Body of pancreas (tissue), 4 donors: ENCODE data around the gene SELENOS. TPM values are rescaled to one million over a fixed set of nuclear protein-coding genes. Genes with fewer than 3 reads are reported as not detected.

ENCODE experiments used
- ATAC-seq: fragments of 150-250 bp; one replicate; pipeline ENCODE4 v1.9.1; 2016
- DNase-seq, 4 donors: peaks; one replicate each; pipeline ENCODE4 v3.0.0-alpha.2; 2019
- H3K27ac ChIP-seq, 4 donors: fragments of 200-600 bp; sonication (generic); 1 replicate in 3 of 4; 2 replicates in 1 of 4; pipeline versions ENCODE4 v1.5.1 to v1.6.1; 2016 to 2019; ENCODE audit warnings: mild to moderate bottlenecking in 1 of 4, mixed read lengths in 1 of 4, moderate library complexity in 1 of 4
- H3K27me3 ChIP-seq, 2 donors: fragments of 200-600 bp; sonication (generic); one replicate each; pipeline ENCODE4 v1.6.0; 2016; ENCODE audit warnings: mild to moderate bottlenecking in 1 of 2
- H3K36me3 ChIP-seq, 2 donors: fragments of 200-600 bp; sonication (generic); replicated peaks in 1 of 2; 2 replicates each; pipeline ENCODE4 v1.5.1; 2016; ENCODE audit warnings: low read depth in 2 of 2; ENCODE audit not compliant: insufficient read depth in 1 of 2
- H3K4me1 ChIP-seq: fragments of 200-600 bp; sonication (generic); one replicate; pipeline ENCODE4 v1.6.0; 2016
- H3K4me3 ChIP-seq, 2 donors: fragments of 200-600 bp; sonication (generic); 1 replicate in 1 of 2; 2 replicates in 1 of 2; pipeline ENCODE4 v1.5.1; 2016 to 2019
- H3K9me3 ChIP-seq, 3 donors: fragments of 200-600 bp; sonication (generic); 1 replicate in 2 of 3; 2 replicates in 1 of 3; pipeline ENCODE4 v1.5.1; 2016
- CTCF ChIP-seq, 7 experiments: fragments of 450-650 bp in 4 of 7; fragments of 200-600 bp in 3 of 7; sonication (generic) in 3 of 7; IDR thresholded peaks; one replicate each; pipeline ENCODE4 v1.5.1; 2016 to 2019; ENCODE audit warnings: antibody characterized with exemption in 7 of 7
- POLR2A ChIP-seq, 3 donors: fragments of 450-650 bp; IDR thresholded peaks; one replicate each; pipeline ENCODE4 v1.6.1; 2016; ENCODE audit warnings: antibody characterized with exemption in 3 of 3, mild to moderate bottlenecking in 2 of 3
- WGBS, 2 donors: methylation state at CpG; one replicate each; pipeline ENCODE4 v1.1.5; 2017; 5-methylcytosine and 5-hydroxymethylcytosine counted together
- intact Hi-C: fragments of 100-400 bp; cut with DNase I; formaldehyde crosslinking; loops from one replicate; pipeline ENCODE4 v1.15.1; 2023
- total RNA-seq, 2 donors: library from RNA; depleted of rRNA; stranded (reverse); fragments of >200 nt; gene quantifications; one replicate each; pipeline ENCODE4 v1.1.0, GENCODE V29; 2016

Gene SELENOS
- total RNA-seq, 2 donors from 2014 or later = 37.2 to 45.1 TPM

DNA sequence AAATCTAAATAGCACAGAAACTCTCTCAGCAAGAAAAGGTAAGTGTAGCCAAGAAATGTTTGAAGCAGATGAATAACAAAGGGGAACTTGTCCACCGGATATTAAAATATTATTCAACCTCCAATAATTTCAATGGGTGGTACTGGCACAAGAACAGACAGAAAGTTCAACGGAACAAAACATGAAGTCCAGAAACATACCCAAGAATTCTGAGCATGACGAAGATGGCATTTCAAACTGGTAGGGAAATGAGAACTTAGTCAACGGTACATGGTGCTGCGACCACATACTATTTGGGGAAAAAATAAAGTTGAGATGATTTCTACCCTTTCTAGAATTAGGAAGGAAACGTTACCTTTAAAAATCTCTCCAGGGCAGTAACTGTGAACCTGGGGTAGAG is 30.9 kb downstream of the SELENOS start:
- Histone ChIP-seq H3K27me3 (no peaks in the 10 kb centered on the region), H3K4me1 (peaks cover 23% of the 10 kb centered on the region), H3K27ac (no peak overlapping the region), H3K36me3 (no peaks in the 10 kb centered on the region), H3K4me3 (no peak overlapping the region), H3K9me3 (no peaks in the 10 kb centered on the region)
- 65 to 75% methylated on average over 6 of the region's 6 CpGs for WGBS, 2 donors
- intact Hi-C loops = no loop called here
- DNase-seq (no peak), ATAC-seq (no peak)
- TF ChIP-seq POLR2A (IDR thresholded peaks at IDR 0.05) (no peak), CTCF (IDR thresholded peaks at IDR 0.05) (no peak)

DNA sequence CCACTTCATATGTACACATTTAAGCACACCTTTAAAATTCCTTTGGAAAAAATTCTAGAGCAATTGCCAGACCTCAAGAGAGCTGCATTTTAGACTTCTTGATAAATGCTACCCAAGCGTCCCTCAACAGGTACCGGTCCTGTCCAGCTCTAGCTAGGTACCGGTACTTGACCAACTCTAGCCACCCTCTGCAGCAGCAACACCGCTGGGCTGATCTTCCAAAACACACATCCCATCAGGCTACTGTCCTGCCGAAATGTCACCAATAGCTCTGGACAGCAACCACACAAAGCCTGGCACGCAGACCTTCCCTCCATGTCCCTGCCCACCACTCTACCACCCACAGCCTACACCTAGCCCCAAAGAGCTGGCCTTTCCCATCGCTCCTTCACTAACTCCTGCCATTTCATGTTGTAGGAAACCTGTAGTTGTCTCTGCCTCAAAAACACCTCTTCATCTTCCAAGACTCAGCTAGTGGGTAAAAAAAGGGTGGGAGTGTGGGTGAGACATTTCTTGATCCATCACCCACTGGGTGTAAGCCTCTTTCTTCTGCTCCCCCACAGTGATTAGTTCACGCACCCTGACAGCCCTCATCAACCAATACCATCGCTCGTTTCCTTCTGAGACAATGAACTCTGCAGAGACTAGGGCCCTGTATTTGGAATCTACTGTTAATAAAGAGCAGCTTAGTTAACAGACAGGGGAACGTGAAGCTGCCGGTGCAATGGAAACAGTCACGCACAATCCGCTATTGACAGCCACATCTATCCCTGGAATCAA is 32.2 kb downstream of the SELENOS start:
- Histone ChIP-seq H3K9me3 (no peaks in the 10 kb centered on the region), H3K27me3 (no peaks in the 10 kb centered on the region), H3K4me3 (no peak overlapping the region), H3K36me3 (no peaks in the 10 kb centered on the region), H3K4me1 (peaks cover 18% of the 10 kb centered on the region), H3K27ac (no peak overlapping the region)
- no peak for ATAC-seq
- intact Hi-C loops = no loop called here
- WGBS, 2 donors = 94 to 96% methylated on average over 14 of the region's 14 CpGs
- TF ChIP-seq CTCF (IDR thresholded peaks at IDR 0.05) (no peak), POLR2A (IDR thresholded peaks at IDR 0.05) (no peak)
- no peak for DNase-seq

GRCh38 chr15:101244036-101244781 is 33.1 kb downstream of the SELENOS start:
- intact Hi-C loops = no loop called here
- WGBS, 2 donors = 49 to 73% methylated on average over 7 of the region's 7 CpGs
- no peak for DNase-seq
- Histone ChIP-seq H3K4me3 (no peak overlapping the region), H3K36me3 (no peaks in the 10 kb centered on the region), H3K27ac (no peak overlapping the region), H3K27me3 (no peaks in the 10 kb centered on the region), H3K9me3 (no peaks in the 10 kb centered on the region), H3K4me1 (peaks cover 13% of the 10 kb centered on the region)
- no peak for ATAC-seq
- TF ChIP-seq CTCF (IDR thresholded peaks at IDR 0.05) (no peak), POLR2A (IDR thresholded peaks at IDR 0.05) (no peak)

DNA sequence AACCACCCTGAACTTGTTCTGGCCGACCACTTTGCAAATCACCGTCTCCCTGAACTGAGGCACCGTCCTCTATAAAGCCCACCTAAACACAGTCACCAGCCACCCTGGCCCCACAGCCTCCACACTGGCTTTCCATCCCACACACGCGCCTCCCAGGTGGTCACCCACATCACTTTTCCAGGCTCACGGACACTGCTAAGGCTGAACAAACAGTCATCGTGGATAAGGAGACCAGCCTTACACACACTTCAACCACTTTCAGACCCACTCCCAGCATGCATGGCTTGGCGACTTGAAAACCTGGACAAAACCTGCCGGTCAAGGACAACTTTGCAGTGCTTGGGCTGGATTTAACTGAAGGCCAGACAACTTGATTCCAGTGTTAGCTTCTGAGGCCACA is 33.9 kb downstream of the SELENOS start:
- Histone ChIP-seq H3K4me1 (peaks cover 11% of the 10 kb centered on the region), H3K9me3 (no peaks in the 10 kb centered on the region), H3K27me3 (no peaks in the 10 kb centered on the region), H3K4me3 (no peak overlapping the region), H3K27ac (no peak overlapping the region), H3K36me3 (no peaks in the 10 kb centered on the region)
- intact Hi-C loops = no loop called here
- no peak for TF ChIP-seq CTCF (IDR thresholded peaks at IDR 0.05)
- TF ChIP-seq POLR2A (IDR thresholded peaks at IDR 0.05) = no peak
- 69 to 75% methylated on average over 9 of the region's 9 CpGs for WGBS, 2 donors
- no peak for ATAC-seq
- DNase-seq = no peak
